H9 (cell line): ENCODE data around the gene ECHS1. TPM values are rescaled to one million over a fixed set of nuclear protein-coding genes. Genes with fewer than 3 reads are reported as not detected.

Source experiments
- DNase-seq: peaks from one replicate; pipeline ENCODE4 v3.0.0-alpha.2; 2017
- H2AFZ ChIP-seq: one replicate; pipeline ENCODE4 v1.6.1; 2013; ENCODE audit warnings: mild to moderate bottlenecking, low read length, control low read depth, moderate library complexity
- H2AK5ac ChIP-seq: 2 replicates; pipeline ENCODE4 v1.6.1; 2013; ENCODE audit warnings: low read length, control low read depth, mixed read lengths; ENCODE audit not compliant: insufficient read length
- H2BK120ac ChIP-seq: one replicate; pipeline ENCODE4 v1.6.1; 2013; ENCODE audit warnings: low read depth, mild to moderate bottlenecking, low read length, control low read depth, inconsistent platforms; ENCODE audit not compliant: poor library complexity, severe bottlenecking
- H2BK12ac ChIP-seq: 2 replicates; pipeline ENCODE4 v1.6.1; 2013; ENCODE audit warnings: low read length, control low read depth, mixed read lengths, low read depth; ENCODE audit not compliant: insufficient read length
- H2BK15ac ChIP-seq: 2 replicates; pipeline ENCODE4 v1.6.1; 2013; ENCODE audit warnings: low read depth, low read length, control low read depth
- H2BK20ac ChIP-seq: one replicate; pipeline ENCODE4 v1.6.1; 2013; ENCODE audit warnings: low read depth, mild to moderate bottlenecking, low read length, control low read depth, inconsistent platforms; ENCODE audit not compliant: poor library complexity, severe bottlenecking
- H2BK5ac ChIP-seq: 2 replicates; pipeline ENCODE4 v1.6.1; 2013; ENCODE audit warnings: low read length, control low read depth, mixed read lengths; ENCODE audit not compliant: insufficient read length
- H3K14ac ChIP-seq: 2 replicates; pipeline ENCODE4 v1.6.1; 2013; ENCODE audit warnings: low read length, control low read depth; ENCODE audit not compliant: insufficient read depth
- H3K18ac ChIP-seq: 2 replicates; pipeline ENCODE4 v1.6.1; 2013; ENCODE audit warnings: low read depth, mild to moderate bottlenecking, mixed read lengths, low read length, control low read depth; ENCODE audit not compliant: insufficient read length
- H3K23ac ChIP-seq: 2 replicates; pipeline ENCODE4 v1.6.1; 2013; ENCODE audit warnings: low read length, control low read depth, mixed read lengths, low read depth; ENCODE audit not compliant: insufficient read length
- H3K23me2 ChIP-seq: 2 replicates; pipeline ENCODE4 v1.6.1; 2013; ENCODE audit warnings: low read depth, mild to moderate bottlenecking, mixed read lengths, low read length, control low read depth; ENCODE audit not compliant: insufficient read length, poor library complexity, severe bottlenecking
- H3K27ac ChIP-seq: 2 replicates; pipeline ENCODE4 v1.5.1; 2013; ENCODE audit warnings: low read length, control low read depth, mixed read lengths, low read depth; ENCODE audit not compliant: insufficient read length
- H3K27me3 ChIP-seq: 2 replicates; pipeline ENCODE4 v1.6.1; 2013; ENCODE audit warnings: low read length, control low read depth, inconsistent platforms; ENCODE audit not compliant: insufficient read depth
- H3K4ac ChIP-seq: 2 replicates; pipeline ENCODE4 v1.6.1; 2013; ENCODE audit warnings: low read depth, mild to moderate bottlenecking, control low read depth, inconsistent platforms, low read length, moderate library complexity
- H3K4me1 ChIP-seq: 2 replicates; pipeline ENCODE4 v1.6.1; 2013; ENCODE audit warnings: low read length, control low read depth, inconsistent platforms; ENCODE audit not compliant: insufficient read depth
- H3K4me2 ChIP-seq: 2 replicates; pipeline ENCODE4 v1.6.1; 2013; ENCODE audit warnings: low read length, control low read depth, mixed read lengths; ENCODE audit not compliant: insufficient read length, insufficient read depth
- H3K56ac ChIP-seq: 2 replicates; pipeline ENCODE4 v1.6.1; 2013; ENCODE audit warnings: low read depth, mild to moderate bottlenecking, mixed read lengths, low read length, control low read depth; ENCODE audit not compliant: insufficient read length
- H3K79me1 ChIP-seq: 2 replicates; pipeline ENCODE4 v1.6.1; 2013; ENCODE audit warnings: low read depth, mild to moderate bottlenecking, moderate library complexity, low read length, control low read depth, inconsistent platforms; ENCODE audit not compliant: insufficient read depth, poor library complexity, severe bottlenecking
- H3K79me2 ChIP-seq: 2 replicates; pipeline ENCODE4 v1.6.1; 2013; ENCODE audit warnings: low read length, control low read depth, inconsistent platforms; ENCODE audit not compliant: insufficient read depth
- H3K9ac ChIP-seq: 2 replicates; pipeline ENCODE4 v1.6.1; 2013; ENCODE audit warnings: low read length, control low read depth, mixed read lengths; ENCODE audit not compliant: insufficient read length; ENCODE audit errors: extremely low read depth
- H3K9me3 ChIP-seq: one replicate; pipeline ENCODE4 v1.6.1; 2013; ENCODE audit warnings: low read depth, low read length, inconsistent platforms; ENCODE audit not compliant: control insufficient read depth
- H3T11ph ChIP-seq: one replicate; pipeline ENCODE4 v1.6.1; 2013; ENCODE audit warnings: mild to moderate bottlenecking, low read length, control low read depth, inconsistent platforms
- H4K20me1 ChIP-seq: one replicate; pipeline ENCODE4 v1.6.1; 2013; ENCODE audit not compliant: control insufficient read depth, insufficient read length, insufficient read depth
- H4K5ac ChIP-seq: 2 replicates; pipeline ENCODE4 v1.6.1; 2013; ENCODE audit warnings: low read depth, mild to moderate bottlenecking, mixed read lengths, low read length, control low read depth; ENCODE audit not compliant: insufficient read length
- H4K8ac ChIP-seq: replicated peaks from 2 replicates; pipeline ENCODE4 v1.6.1; 2013; ENCODE audit warnings: low read length, control low read depth, mixed read lengths, low read depth; ENCODE audit not compliant: insufficient read length
- H4K91ac ChIP-seq: 2 replicates; pipeline ENCODE4 v1.6.1; 2013; ENCODE audit warnings: low read depth, mild to moderate bottlenecking, moderate library complexity, mixed read lengths, low read length, control low read depth; ENCODE audit not compliant: insufficient read length
- H3K27ac Mint-ChIP-seq, 3 experiments: 2 replicates in 2 of 3; 3 replicates in 1 of 3; pipeline ENCODE4 v1.8.0; 2020 to 2021; ENCODE audit warnings: mixed read lengths in 3 of 3, mild to moderate bottlenecking in 1 of 3, moderate library complexity in 1 of 3
- H3K27me3 Mint-ChIP-seq: 2 replicates; pipeline ENCODE4 v1.8.0; 2021; ENCODE audit warnings: low read depth, mild to moderate bottlenecking, moderate library complexity, mixed read lengths
- H3K36me3 Mint-ChIP-seq, 3 experiments: 2 replicates in 2 of 3; 3 replicates in 1 of 3; pipeline ENCODE4 v1.8.0; 2020 to 2021; ENCODE audit warnings: low read depth in 3 of 3, mixed read lengths in 3 of 3; ENCODE audit not compliant: insufficient read depth in 1 of 3
- H3K4me1 Mint-ChIP-seq, 2 experiments: 2 replicates each; pipeline ENCODE4 v1.8.0; 2020; ENCODE audit warnings: mixed read lengths in 2 of 2
- H3K4me3 Mint-ChIP-seq, 2 experiments: 2 replicates in 1 of 2; 3 replicates in 1 of 2; pipeline ENCODE4 v1.8.0; 2020 to 2021; ENCODE audit warnings: mild to moderate bottlenecking in 2 of 2, mixed read lengths in 2 of 2, moderate library complexity in 1 of 2
- H3K9me3 Mint-ChIP-seq, 2 experiments: 2 replicates in 1 of 2; 3 replicates in 1 of 2; pipeline ENCODE4 v1.8.0; 2020; ENCODE audit warnings: mild to moderate bottlenecking in 2 of 2, mixed read lengths in 2 of 2, moderate library complexity in 1 of 2
- CTCF ChIP-seq: fragments of 200-600 bp; sonication (generic); conservative IDR thresholded peaks from 3 replicates; pipeline ENCODE4 v1.8.0; 2021; ENCODE audit warnings: antibody characterized with exemption, mild to moderate bottlenecking
- WGBS: extraction: QIAGEN DNeasy Blood & Tissue Kit; methylation state at CpG from one replicate; pipeline ENCODE4 v1.1.7; 2013; ENCODE audit warnings: missing lambda C conversion rate, low lambda C conversion rate, mixed read lengths; ENCODE audit not compliant: insufficient read length; ENCODE audit errors: extremely low coverage; 5-methylcytosine and 5-hydroxymethylcytosine counted together
- total RNA-seq: library from RNA; stranded (reverse); gene quantifications from 2 replicates; pipeline ENCODE4 v1.2.1, GENCODE V29; 2021

ECHS1 gene
- total RNA-seq, 1 experiment from 2014 or later = 94.1 TPM

- peaks cover 2 to 21% of the 10 kb centered on the region in 2 experiments; a peak in 2 of 4 replicates for H3K4me1 Mint-ChIP-seq
- Histone ChIP-seq H2BK15ac (no peak overlapping the region), H4K8ac (no peak overlapping the region), H2BK20ac (no peak overlapping the region), H3K23ac (no peak overlapping the region), H2AK5ac (no peak overlapping the region), H3K9ac (no peak overlapping the region), H3K27me3 (no peaks in the 10 kb centered on the region; the same call in 1 of the 2 replicates), H4K91ac (no peak overlapping the region), H4K5ac (no peak overlapping the region), H3K27ac (no peak overlapping the region), H3K4ac (no peak overlapping the region), H3K79me1 (no peaks in the 10 kb centered on the region), H3K4me2 (no peak overlapping the region), H3K9me3 (no peaks in the 10 kb centered on the region), H2BK5ac (no peak overlapping the region), H3K18ac (no peak overlapping the region), H2AFZ (no peak overlapping the region), H3K4me1 (no peaks in the 10 kb centered on the region), H3T11ph (no peak overlapping the region), H2BK120ac (no peak overlapping the region), H3K14ac (no peak overlapping the region), H3K23me2 (no peaks in the 10 kb centered on the region), H4K20me1 (no peaks in the 10 kb centered on the region), H3K79me2 (no peaks in the 10 kb centered on the region), H2BK12ac (no peak overlapping the region), H3K56ac (no peak overlapping the region)
- no peak for TF ChIP-seq CTCF
- H3K36me3 Mint-ChIP-seq = peaks cover 0 to 3% (median 0%) of the 10 kb centered on the region in 3 experiments; a peak in 1 of 7 replicates
- no peak for DNase-seq
- no peak overlapping the region for H3K27ac Mint-ChIP-seq
- peaks cover 6% of the 10 kb centered on the region for H3K27me3 Mint-ChIP-seq
- no peaks in the 10 kb centered on the region for H3K9me3 Mint-ChIP-seq
- no CpG with 5 or more reads among the region's 13 CpGs for WGBS
- H3K4me3 Mint-ChIP-seq = no peak overlapping the region
Measured at GRCh38 chr10:133350950-133351329, 22.2 kb downstream of the ECHS1 start.
